CD4-positive, CD25-positive, alpha-beta regulatory T cell (primary cell): ENCODE results near the gene HAL. TPM values are rescaled to one million over a fixed set of nuclear protein-coding genes. Genes with fewer than 3 reads are reported as not detected.

Source experiments
- ATAC-seq, 2 donors: fragments of 150-1000 bp; cut with Tn5 transposase; one replicate each; pipeline ENCODE4 v1.10.0; 2021; ENCODE audit warnings: low read depth in 2 of 2, moderate number of reproducible peaks in 2 of 2, moderate library complexity in 1 of 2
- DNase-seq, 3 donors: peaks; one replicate each; pipeline versions ENCODE4 v3.0.0 to v3.0.0-alpha.2; 2012 to 2022; ENCODE audit warnings: mixed read lengths in 1 of 3
- H3K27ac ChIP-seq: one replicate; pipeline ENCODE4 v1.7.0; 2013; ENCODE audit warnings: mild to moderate bottlenecking, low read length; ENCODE audit not compliant: insufficient read depth, poor library complexity, severe bottlenecking
- H3K27me3 ChIP-seq: one replicate; pipeline ENCODE4 v1.7.0; 2013; ENCODE audit warnings: low read length; ENCODE audit not compliant: control insufficient read depth, insufficient read depth
- H3K36me3 ChIP-seq: one replicate; pipeline ENCODE4 v1.7.0; 2013; ENCODE audit warnings: mild to moderate bottlenecking, low read length, moderate library complexity; ENCODE audit not compliant: control insufficient read depth, insufficient read depth
- H3K4me1 ChIP-seq: 2 replicates; pipeline ENCODE4 v1.7.0; 2013; ENCODE audit warnings: mild to moderate bottlenecking, low read length; ENCODE audit not compliant: insufficient read depth, control insufficient read depth, poor library complexity, severe bottlenecking
- H3K4me3 ChIP-seq: one replicate; pipeline ENCODE4 v1.7.0; 2013; ENCODE audit warnings: low read depth, mild to moderate bottlenecking, low read length, moderate library complexity
- H3K9me3 ChIP-seq, 2 experiments: 1 replicate in 1 of 2; 2 replicates in 1 of 2; pipeline ENCODE4 v1.7.0; 2013; ENCODE audit warnings: low read length in 2 of 2, mild to moderate bottlenecking in 1 of 2, moderate library complexity in 1 of 2; ENCODE audit not compliant: control insufficient read depth in 2 of 2
- H3K27ac Mint-ChIP-seq, 3 donors: one replicate each; pipeline ENCODE4 v1.8.0; 2020 to 2022; ENCODE audit warnings: mild to moderate bottlenecking in 3 of 3, mixed read lengths in 3 of 3, moderate library complexity in 2 of 3
- H3K27me3 Mint-ChIP-seq: one replicate; pipeline ENCODE4 v1.8.0; 2022; ENCODE audit warnings: mild to moderate bottlenecking, mixed read lengths
- H3K36me3 Mint-ChIP-seq: one replicate; pipeline ENCODE4 v1.8.0; 2020; ENCODE audit warnings: mixed read lengths
- H3K4me1 Mint-ChIP-seq, 4 donors: one replicate each; pipeline ENCODE4 v1.8.0; 2020 to 2022; ENCODE audit warnings: mixed read lengths in 4 of 4, mild to moderate bottlenecking in 1 of 4
- H3K4me3 Mint-ChIP-seq, 4 donors: one replicate each; pipeline ENCODE4 v1.8.0; 2020 to 2022; ENCODE audit warnings: mild to moderate bottlenecking in 4 of 4, mixed read lengths in 4 of 4, moderate library complexity in 3 of 4
- H3K9me3 Mint-ChIP-seq, 7 donors: one replicate each; pipeline ENCODE4 v1.8.0; 2020 to 2022; ENCODE audit warnings: mixed read lengths in 7 of 7, mild to moderate bottlenecking in 3 of 7, moderate library complexity in 2 of 7
- polyA plus RNA-seq, 4 donors: library from polyadenylated mRNA; unstranded; fragments of 300-500 nt; fragmentation: Illumina TruSeq; gene quantifications; one replicate each; pipeline ENCODE4 v1.2.3, GENCODE V29; 2021
- total RNA-seq: library from RNA; stranded (reverse); gene quantifications from one replicate; pipeline ENCODE4 v1.2.3, GENCODE V29; 2022

HAL gene, protein sequence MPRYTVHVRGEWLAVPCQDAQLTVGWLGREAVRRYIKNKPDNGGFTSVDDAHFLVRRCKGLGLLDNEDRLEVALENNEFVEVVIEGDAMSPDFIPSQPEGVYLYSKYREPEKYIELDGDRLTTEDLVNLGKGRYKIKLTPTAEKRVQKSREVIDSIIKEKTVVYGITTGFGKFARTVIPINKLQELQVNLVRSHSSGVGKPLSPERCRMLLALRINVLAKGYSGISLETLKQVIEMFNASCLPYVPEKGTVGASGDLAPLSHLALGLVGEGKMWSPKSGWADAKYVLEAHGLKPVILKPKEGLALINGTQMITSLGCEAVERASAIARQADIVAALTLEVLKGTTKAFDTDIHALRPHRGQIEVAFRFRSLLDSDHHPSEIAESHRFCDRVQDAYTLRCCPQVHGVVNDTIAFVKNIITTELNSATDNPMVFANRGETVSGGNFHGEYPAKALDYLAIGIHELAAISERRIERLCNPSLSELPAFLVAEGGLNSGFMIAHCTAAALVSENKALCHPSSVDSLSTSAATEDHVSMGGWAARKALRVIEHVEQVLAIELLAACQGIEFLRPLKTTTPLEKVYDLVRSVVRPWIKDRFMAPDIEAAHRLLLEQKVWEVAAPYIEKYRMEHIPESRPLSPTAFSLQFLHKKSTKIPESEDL
- total RNA-seq = 0.57 TPM
- polyA plus RNA-seq = not detected

DNA sequence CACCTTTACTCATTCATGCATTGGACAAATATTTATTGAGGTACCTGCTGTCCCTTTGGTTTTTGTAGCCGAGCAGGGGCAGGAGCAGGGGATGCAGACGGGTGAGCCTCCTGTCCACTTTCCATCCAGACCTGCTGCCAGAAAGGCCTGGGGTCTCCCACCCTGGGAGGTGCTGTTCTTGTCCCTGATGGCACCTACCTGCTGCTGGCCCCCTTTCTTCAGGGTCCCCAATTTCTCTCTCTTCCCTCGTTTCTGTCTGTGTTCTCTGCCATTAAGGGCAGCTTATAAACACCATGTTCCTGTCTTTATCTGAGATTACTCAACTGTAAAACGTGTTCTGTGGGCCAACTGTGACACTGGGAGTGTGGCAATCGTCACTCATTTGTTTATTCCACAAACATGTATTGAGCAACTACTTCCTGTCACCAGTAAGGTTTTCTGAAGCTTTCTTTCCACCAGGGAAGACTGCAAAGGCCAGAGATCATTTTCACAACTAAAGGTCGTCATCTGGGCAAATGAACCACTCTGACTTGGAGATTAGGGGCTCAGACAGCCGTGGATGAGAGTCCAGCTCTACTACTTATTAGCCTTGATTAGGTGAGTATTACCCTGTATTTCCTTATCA is at the start of gene HAL:
Gene HAL (minus strand): TSS at position 311 of the 625 bp plus-strand sequence. CDS start 434 bp downstream, outside the sequence.
- H3K27ac ChIP-seq = no peak within 1 kb of the TSS
- H3K27me3 ChIP-seq = no peaks in the 10 kb centered on the region
- no peak within 1 kb of the TSS for H3K4me3 ChIP-seq
- Mint-ChIP-seq H3K9me3 (no peaks in the 10 kb centered on the region), H3K4me3 (no peak within 1 kb of the TSS), H3K36me3 (peaks cover 18% of the 10 kb centered on the region), H3K27ac (no peak within 1 kb of the TSS), H3K4me1 (peaks cover 0 to 10% (median 8%) of the 10 kb centered on the region in 4 donors), H3K27me3 (no peaks in the 10 kb centered on the region)
- H3K36me3 ChIP-seq = peaks cover 8% of the 10 kb centered on the region
- no peak for DNase-seq
- H3K4me1 ChIP-seq = no peaks in the 10 kb centered on the region
- ATAC-seq = no peak
- H3K9me3 ChIP-seq = no peaks in the 10 kb centered on the region

DNA sequence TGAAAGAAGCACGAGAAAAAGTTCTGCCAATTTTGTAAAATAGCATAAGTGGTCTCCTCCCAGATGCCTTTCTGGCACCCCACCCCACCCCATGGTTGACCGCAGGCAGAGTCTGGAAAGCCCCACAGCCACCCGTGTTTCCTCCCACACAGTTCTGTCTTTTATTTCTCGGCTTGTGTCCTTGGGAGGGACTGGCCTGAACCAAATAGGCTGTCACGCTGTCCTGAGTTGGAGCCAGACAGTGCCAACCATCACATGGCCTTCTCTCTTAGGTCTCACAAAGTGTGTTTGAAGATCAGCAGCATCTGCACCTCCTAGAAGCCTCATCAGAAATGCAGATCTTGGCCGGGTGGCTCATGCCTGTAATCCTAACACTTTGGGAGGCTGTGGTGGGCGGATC is 49.4 kb upstream of the HAL start:
- Histone ChIP-seq H3K9me3 (no peaks in the 10 kb centered on the region), H3K27ac (peak overlapping the region; percentile 18), H3K27me3 (no peaks in the 10 kb centered on the region), H3K4me1 (peaks cover 41% of the 10 kb centered on the region), H3K36me3 (no peaks in the 10 kb centered on the region), H3K4me3 (no peak overlapping the region)
- H3K27me3 Mint-ChIP-seq = no peaks in the 10 kb centered on the region
- peak overlapping the region; percentile 90 to 97 (median 92) for H3K27ac Mint-ChIP-seq
- H3K4me1 Mint-ChIP-seq = peaks cover 24 to 58% (median 32%) of the 10 kb centered on the region in 4 donors
- H3K4me3 Mint-ChIP-seq = no peak overlapping the region
- H3K36me3 Mint-ChIP-seq = no peaks in the 10 kb centered on the region
- peak in 2 of 3 donors; percentile 20 to 22 for DNase-seq
- H3K9me3 Mint-ChIP-seq = peaks cover 0 to 4% (median 0%) of the 10 kb centered on the region in 7 donors
- peak in 1 of 2 donors; percentile 29 for ATAC-seq

DNA sequence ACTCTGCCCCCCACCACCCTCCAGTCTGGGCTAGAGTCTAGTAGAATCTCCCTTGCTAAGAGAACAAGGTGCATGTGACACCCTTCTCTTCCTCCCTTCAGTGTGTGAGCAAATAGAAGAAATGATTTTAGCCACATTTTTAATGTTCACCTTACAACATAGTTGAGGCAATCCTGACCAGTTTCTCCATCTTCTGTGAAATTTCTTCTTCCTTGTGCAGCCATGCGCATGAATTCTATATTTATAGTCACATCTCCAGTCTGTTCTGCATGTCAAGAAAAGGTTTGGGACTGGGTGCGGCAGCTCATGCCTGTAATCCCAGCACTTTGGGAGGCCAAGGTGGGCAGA is 48.8 kb upstream of the HAL start:
- ATAC-seq (no peak), DNase-seq (no peak)
- Mint-ChIP-seq H3K4me3 (peak overlapping the region in 2 of 4 donors; percentile 11 to 17), H3K4me1 (peaks cover 24 to 57% (median 32%) of the 10 kb centered on the region in 4 donors), H3K27me3 (no peaks in the 10 kb centered on the region), H3K9me3 (no peaks in the 10 kb centered on the region), H3K36me3 (no peaks in the 10 kb centered on the region), H3K27ac (peak overlapping the region; percentile 62 to 97 (median 84))
- Histone ChIP-seq H3K36me3 (no peaks in the 10 kb centered on the region), H3K27ac (no peak overlapping the region), H3K9me3 (no peaks in the 10 kb centered on the region), H3K4me3 (no peak overlapping the region), H3K4me1 (peaks cover 41% of the 10 kb centered on the region), H3K27me3 (no peaks in the 10 kb centered on the region)

DNA sequence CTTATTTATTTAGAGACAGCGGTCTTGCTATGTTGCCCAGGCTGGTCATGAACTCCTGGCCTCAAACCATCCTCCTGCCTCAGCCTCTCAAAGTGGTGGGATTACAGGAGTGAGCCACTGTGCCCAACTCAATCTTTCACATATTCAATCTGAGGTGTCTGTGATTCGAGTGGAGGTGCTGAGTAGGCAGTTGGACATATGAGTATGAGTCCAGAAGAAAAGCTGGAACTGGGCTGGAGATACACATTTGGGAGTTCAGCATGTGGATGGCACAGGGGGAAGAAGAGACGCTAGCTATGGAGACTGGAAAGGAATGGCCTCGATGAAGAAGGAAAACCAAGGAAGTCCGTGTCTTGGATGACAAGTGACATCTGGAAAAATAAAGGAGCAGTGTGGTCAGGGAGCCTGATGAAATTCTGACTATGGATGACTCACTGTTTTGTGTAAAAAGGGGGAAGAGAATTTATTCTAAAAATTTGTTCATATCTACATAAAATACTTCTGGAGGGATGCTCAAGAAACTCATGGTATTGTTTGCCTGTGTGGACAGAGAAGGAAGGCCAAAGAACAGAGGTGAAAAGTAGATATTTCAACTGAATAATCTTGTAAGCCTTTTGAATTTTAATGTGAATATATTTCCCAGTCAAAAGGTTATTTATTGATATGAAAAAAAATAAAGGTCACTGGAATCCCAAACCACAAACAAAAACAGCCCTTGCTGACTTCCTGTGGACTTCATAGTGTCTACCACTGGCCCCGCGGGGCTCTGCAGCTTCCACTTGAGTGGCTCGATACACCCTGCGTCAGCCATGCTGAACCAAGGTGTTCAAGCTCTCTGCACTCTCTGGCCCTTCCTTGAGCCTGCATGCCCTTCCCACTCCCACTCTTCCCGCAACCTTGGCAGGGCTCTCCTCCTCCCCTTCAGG is 48.1 kb upstream of the HAL start:
- Histone ChIP-seq H3K27ac (no peak overlapping the region), H3K4me3 (no peak overlapping the region), H3K9me3 (no peaks in the 10 kb centered on the region), H3K36me3 (no peaks in the 10 kb centered on the region), H3K27me3 (no peaks in the 10 kb centered on the region), H3K4me1 (peaks cover 41% of the 10 kb centered on the region)
- H3K4me3 Mint-ChIP-seq = peak overlapping the region in 1 of 4 donors; percentile 12
- no peaks in the 10 kb centered on the region for H3K27me3 Mint-ChIP-seq
- H3K9me3 Mint-ChIP-seq = no peaks in the 10 kb centered on the region
- DNase-seq = no peak
- no peak for ATAC-seq
- H3K4me1 Mint-ChIP-seq = peaks cover 24 to 56% (median 32%) of the 10 kb centered on the region in 4 donors
- H3K27ac Mint-ChIP-seq = peak overlapping the region; percentile 62 to 97 (median 84)
- no peaks in the 10 kb centered on the region for H3K36me3 Mint-ChIP-seq

DNA sequence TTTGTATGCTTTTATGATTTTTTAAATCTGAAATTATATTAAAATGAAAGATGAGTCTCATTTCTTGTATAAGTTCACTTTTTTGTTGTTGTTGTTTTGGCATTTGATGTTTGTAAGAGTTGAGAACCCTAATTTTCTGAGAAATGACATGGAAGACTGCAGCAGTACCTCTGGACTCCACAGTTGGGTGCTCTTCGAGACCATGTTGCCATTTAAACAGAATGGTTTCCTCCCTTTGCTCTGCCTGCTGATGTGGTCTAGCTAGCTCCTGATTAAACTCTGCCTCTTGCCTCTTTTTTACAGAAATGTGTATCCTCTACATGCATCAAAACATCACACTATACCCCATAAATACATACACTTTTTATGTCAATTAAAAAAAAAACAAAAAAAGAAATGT is 45.0 kb upstream of the HAL start:
- Histone ChIP-seq H3K36me3 (no peaks in the 10 kb centered on the region), H3K4me1 (peaks cover 18% of the 10 kb centered on the region), H3K27me3 (no peaks in the 10 kb centered on the region), H3K9me3 (no peaks in the 10 kb centered on the region), H3K27ac (no peak overlapping the region), H3K4me3 (no peak overlapping the region)
- no peak overlapping the region for H3K27ac Mint-ChIP-seq
- H3K4me1 Mint-ChIP-seq = peaks cover 6 to 27% (median 10%) of the 10 kb centered on the region in 4 donors
- no peaks in the 10 kb centered on the region for H3K9me3 Mint-ChIP-seq
- H3K4me3 Mint-ChIP-seq = no peak overlapping the region
- ATAC-seq (no peak), DNase-seq (peak in 1 of 3 donors; percentile 18)
- H3K36me3 Mint-ChIP-seq = no peaks in the 10 kb centered on the region
- no peaks in the 10 kb centered on the region for H3K27me3 Mint-ChIP-seq

DNA sequence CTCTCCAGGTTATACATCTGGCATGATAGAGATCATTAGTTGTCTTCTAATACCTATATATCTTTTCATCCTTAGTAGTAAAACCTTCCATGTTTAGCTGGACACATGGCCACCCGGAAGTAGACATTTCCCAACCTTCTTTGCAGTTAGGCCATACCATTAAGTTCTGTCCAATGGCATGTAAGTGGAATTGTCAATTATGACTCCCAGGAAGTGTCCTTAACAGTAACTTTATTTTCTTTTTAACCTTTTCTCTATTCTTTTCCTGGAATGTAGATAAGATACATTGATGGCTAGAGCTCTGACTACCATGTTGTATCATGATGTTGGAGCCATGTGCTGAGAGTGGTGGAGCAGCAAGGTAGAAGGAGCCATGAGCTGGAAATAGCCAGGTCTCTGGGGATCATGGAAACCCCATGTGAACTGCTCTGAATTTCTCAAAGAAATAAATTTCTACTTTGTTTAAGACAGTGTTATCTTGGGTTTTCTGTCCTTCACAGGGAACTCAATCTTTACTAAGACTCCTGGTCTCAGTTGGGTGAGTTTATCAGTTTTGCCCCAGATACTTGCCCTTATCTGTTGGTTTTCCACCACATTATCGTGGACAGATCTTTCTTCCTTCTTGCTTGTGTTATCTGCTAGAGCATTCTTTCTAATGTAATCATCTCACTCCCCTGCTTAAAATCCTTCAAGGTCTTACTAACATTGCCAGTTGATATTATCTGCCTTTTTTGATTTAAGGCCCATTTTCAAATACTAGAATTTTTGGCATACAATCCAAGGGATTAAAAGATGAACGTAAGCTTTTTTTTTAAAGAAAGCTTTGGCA is 44.4 kb upstream of the HAL start:
- Histone ChIP-seq H3K4me3 (no peak overlapping the region), H3K9me3 (no peaks in the 10 kb centered on the region), H3K27ac (no peak overlapping the region), H3K27me3 (no peaks in the 10 kb centered on the region), H3K4me1 (peaks cover 14% of the 10 kb centered on the region), H3K36me3 (no peaks in the 10 kb centered on the region)
- Mint-ChIP-seq H3K27me3 (no peaks in the 10 kb centered on the region), H3K4me1 (peaks cover 2 to 20% (median 10%) of the 10 kb centered on the region in 4 donors), H3K27ac (peak overlapping the region in 1 of 3 donors; percentile 20), H3K4me3 (no peak overlapping the region), H3K36me3 (no peaks in the 10 kb centered on the region), H3K9me3 (no peaks in the 10 kb centered on the region)
- DNase-seq (no peak), ATAC-seq (no peak)
